ENCODE results near the gene PHKA2.

PHKA2 gene

GRCh38 chrX:18973527-18974192 lies 10.3 kb downstream of the PHKA2 start:
- DNase-seq = no peak

- no peak for DNase-seq
Measured at GRCh38 chrX:18971506-18971905, 12.4 kb downstream of the PHKA2 start.

- DNase-seq = no peak
Measured at GRCh38 chrX:18970465-18970864, 13.4 kb downstream of the PHKA2 start.

- no peak for DNase-seq
Measured at GRCh38 chrX:18966624-18967023, 17.3 kb downstream of the PHKA2 start.

GRCh38 chrX:18964901-18965300 lies 19.0 kb downstream of the PHKA2 start:
- no peak for DNase-seq

GRCh38 chrX:18964026-18964425 lies 19.9 kb downstream of the PHKA2 start:
- DNase-seq = no peak

- no peak for DNase-seq
Measured at GRCh38 chrX:18962329-18962728, 21.6 kb downstream of the PHKA2 start.

GRCh38 chrX:18961686-18962085 lies 22.2 kb downstream of the PHKA2 start:
- no peak for DNase-seq

- DNase-seq = no peak
Measured at GRCh38 chrX:18956303-18957032, 27.4 kb downstream of the PHKA2 start.

GRCh38 chrX:18955676-18956075 lies 28.2 kb downstream of the PHKA2 start:
- DNase-seq = no peak

- no peak for DNase-seq
Measured at GRCh38 chrX:18951032-18951431, 32.9 kb downstream of the PHKA2 start.

- no peak for DNase-seq
Measured at GRCh38 chrX:18949944-18950301, 34.0 kb downstream of the PHKA2 start.

- DNase-seq = no peak
Measured at GRCh38 chrX:18949291-18949943, 34.5 kb downstream of the PHKA2 start.

- DNase-seq = no peak
Measured at GRCh38 chrX:18946611-18947010, 37.3 kb downstream of the PHKA2 start.

GRCh38 chrX:18946157-18946556 lies 37.8 kb downstream of the PHKA2 start:
- no peak for DNase-seq

GRCh38 chrX:18945483-18945882 lies 38.4 kb downstream of the PHKA2 start:
- no peak for DNase-seq

- no peak for DNase-seq
Measured at GRCh38 chrX:18944482-18944881, 39.4 kb downstream of the PHKA2 start.

GRCh38 chrX:18941896-18942295 lies 42.0 kb downstream of the PHKA2 start:
- DNase-seq = no peak

GRCh38 chrX:18938710-18939109 lies 45.2 kb downstream of the PHKA2 start:
- no peak for DNase-seq

GRCh38 chrX:18937173-18937572 lies 46.7 kb downstream of the PHKA2 start:
- no peak for DNase-seq

- DNase-seq = no peak
Measured at GRCh38 chrX:18935893-18936292, 48.0 kb downstream of the PHKA2 start.

- DNase-seq = no peak
Measured at GRCh38 chrX:18934708-18935107, 49.2 kb downstream of the PHKA2 start.

GRCh38 chrX:18933617-18934016 lies 50.3 kb downstream of the PHKA2 start:
- no peak for DNase-seq

- DNase-seq = no peak
Measured at GRCh38 chrX:18931972-18932371, 51.9 kb downstream of the PHKA2 start.

Data from amniotic stem cell (primary cell).